Muscle layer of colon (tissue), 2 donors: ENCODE measurements around the gene RTKN.
"Not testable (repeated sequence)": the region's sequence is repeated elsewhere in the genome, so short reads cannot be mapped to it uniquely, and the experiment has no call there.

ENCODE experiments used
- H3K27ac ChIP-seq: one replicate; pipeline ENCODE4 v1.7.0; 2013; ENCODE audit warnings: low read depth, mild to moderate bottlenecking, low read length, moderate library complexity
- H3K27me3 ChIP-seq, 2 donors: one replicate each; pipeline ENCODE4 v1.7.0; 2013; ENCODE audit warnings: low read length in 2 of 2, mild to moderate bottlenecking in 2 of 2; ENCODE audit not compliant: insufficient read depth in 2 of 2, control insufficient read depth in 1 of 2
- H3K36me3 ChIP-seq: one replicate; pipeline ENCODE4 v1.7.0; 2013; ENCODE audit warnings: mild to moderate bottlenecking, low read length; ENCODE audit not compliant: insufficient read depth
- H3K4me1 ChIP-seq: one replicate; pipeline ENCODE4 v1.7.0; 2013; ENCODE audit warnings: mild to moderate bottlenecking, low read length; ENCODE audit not compliant: insufficient read depth
- H3K4me3 ChIP-seq, 2 donors: one replicate each; pipeline ENCODE4 v1.7.0; 2013; ENCODE audit warnings: low read length in 2 of 2, low read depth in 1 of 2, mild to moderate bottlenecking in 1 of 2, moderate library complexity in 1 of 2
- H3K9ac ChIP-seq: one replicate; pipeline ENCODE4 v1.7.0; 2013; ENCODE audit warnings: low read length
- H3K9me3 ChIP-seq: one replicate; pipeline ENCODE4 v1.7.0; 2013; ENCODE audit warnings: mild to moderate bottlenecking, low read length
- donor health status: abdominal sarcoma.
- donor health status: Adenocarcinoma of cecum.

The RTKN gene

GRCh38 chr2:74444498-74445318, 3.0 kb upstream of the RTKN start:
- Histone ChIP-seq H3K27me3 (peaks cover 0 to 18% of the 10 kb centered on the region in 2 donors), H3K9me3 (no peaks in the 10 kb centered on the region), H3K4me1 (peaks cover 1% of the 10 kb centered on the region), H3K9ac (no peak overlapping the region), H3K27ac (no peak overlapping the region), H3K4me3 (no peak overlapping the region), H3K36me3 (no peaks in the 10 kb centered on the region)

DNA sequence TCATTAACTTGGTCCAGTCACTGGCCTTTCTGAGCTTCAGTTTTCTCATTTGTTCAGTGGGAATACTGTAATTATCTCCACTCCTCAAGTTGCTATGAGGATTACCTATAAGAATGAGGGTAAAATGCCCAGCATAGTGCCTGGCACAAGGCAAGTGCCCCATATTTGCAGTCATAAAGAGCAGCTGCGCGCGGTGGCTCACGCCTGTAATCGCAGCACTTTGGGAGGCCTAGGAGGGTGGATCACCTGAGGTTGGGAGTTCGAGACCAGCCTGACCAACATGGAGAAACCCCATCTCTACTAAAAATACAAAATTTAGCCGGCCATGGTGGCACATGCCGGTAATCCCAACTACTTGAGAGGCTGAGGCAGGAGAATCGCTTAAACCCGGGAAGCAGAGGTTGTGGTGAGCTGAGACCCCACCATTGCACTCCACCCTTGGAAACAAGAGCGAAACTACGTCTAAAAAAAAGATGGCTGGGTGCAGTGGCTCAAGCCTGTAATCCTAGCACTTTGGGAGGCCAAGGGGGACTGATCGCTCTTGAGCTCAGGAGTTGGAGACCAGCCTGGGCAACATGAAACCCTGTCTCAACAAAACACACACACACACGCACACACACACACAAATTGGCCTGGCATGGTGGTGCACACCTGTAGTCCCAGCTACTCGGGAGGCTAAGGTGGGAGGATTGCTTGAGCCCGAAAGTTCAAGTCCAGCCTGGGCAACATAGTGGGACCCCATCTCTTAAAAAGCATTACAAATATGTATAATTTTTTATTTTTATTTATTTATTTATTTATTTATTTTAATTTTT, 953 bp upstream of the RTKN start:
- H3K27ac ChIP-seq, H3K9me3 ChIP-seq, H3K9ac ChIP-seq, H3K36me3 ChIP-seq, H3K4me3 ChIP-seq: not testable (repeated sequence)
- Histone ChIP-seq H3K27me3 (peaks cover 0 to 18% of the 10 kb centered on the region in 2 donors), H3K4me1 (peaks cover 12% of the 10 kb centered on the region)

DNA sequence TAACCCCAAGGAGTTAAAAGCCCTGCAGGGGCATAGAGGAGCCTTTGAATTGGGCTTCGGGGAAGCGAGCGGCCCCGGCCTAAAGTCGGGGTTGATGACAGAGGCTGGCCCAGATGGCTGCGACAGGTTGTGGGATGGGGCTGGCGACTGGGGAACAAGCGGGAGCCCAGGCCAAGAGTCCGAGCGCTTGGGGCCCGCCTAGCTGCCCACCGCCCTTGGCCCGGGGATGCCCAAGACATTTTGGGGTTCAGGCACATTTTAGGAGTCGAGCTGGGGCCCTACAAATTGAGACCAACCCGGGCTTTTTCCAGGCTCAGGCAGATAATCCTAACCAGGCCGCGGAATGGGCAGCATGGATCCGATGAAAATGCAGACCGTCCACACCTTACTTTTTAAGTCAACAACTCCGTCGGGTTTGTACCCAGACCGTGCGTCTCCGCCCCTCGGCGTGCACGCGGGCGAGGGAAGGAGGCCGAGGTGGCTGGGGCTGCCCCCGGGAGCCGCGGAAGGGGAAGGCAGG, 507 bp downstream of the RTKN start:
- Histone ChIP-seq H3K9me3 (no peaks in the 10 kb centered on the region), H3K4me3 (peak overlapping the region; percentile 48 to 88), H3K27me3 (peaks cover 0 to 18% of the 10 kb centered on the region in 2 donors), H3K36me3 (no peaks in the 10 kb centered on the region), H3K4me1 (peaks cover 12% of the 10 kb centered on the region), H3K27ac (peak overlapping the region; percentile 39), H3K9ac (peak overlapping the region; percentile 53)

DNA sequence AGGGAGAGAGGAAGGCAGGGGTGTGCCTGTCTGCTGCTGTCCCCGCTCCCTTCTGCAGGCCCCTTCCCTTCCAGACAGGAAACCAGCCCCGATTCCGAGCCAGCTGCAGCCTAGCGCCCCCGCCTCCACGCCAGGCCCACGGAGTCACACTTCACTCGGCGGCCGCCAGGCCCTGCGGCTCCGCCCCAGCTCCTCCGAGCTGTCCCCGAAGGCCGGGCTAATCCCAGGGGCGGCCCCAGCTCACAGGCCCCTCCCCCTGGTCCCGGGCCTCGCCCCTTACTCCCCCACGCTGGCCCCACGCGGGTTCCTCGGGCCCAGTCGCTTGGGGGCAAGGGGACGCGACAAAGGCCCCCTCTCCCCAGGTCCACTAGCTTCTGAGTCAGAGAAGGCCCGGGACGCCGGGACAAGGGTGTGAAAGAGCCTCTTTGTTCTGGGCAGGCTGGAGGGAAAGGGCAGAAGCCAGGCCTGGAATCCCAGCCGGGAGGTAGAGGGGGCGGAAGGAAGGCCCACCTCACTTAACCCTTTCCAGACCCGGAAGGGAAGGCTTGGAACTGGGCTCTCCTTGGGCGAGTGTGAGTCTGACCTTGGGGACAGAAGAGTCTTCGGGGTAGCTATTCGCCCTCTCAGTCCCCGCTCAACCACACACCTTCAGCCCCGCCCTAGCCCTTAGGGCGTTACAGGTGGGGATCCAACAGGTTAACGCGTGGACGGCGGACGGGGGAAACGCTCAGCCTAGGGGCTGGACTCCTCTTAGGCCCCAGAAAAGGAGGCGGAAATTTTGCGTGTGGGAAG, 1.2 kb downstream of the RTKN start:
- Histone ChIP-seq H3K36me3 (peaks cover 5% of the 10 kb centered on the region), H3K27ac (peak overlapping the region; percentile 60), H3K27me3 (peaks cover 0 to 18% of the 10 kb centered on the region in 2 donors), H3K9me3 (no peaks in the 10 kb centered on the region), H3K4me3 (peak overlapping the region; percentile 48 to 88), H3K4me1 (peaks cover 12% of the 10 kb centered on the region), H3K9ac (peak overlapping the region; percentile 71)

GRCh38 chr2:74439803-74440377, 1.8 kb downstream of the RTKN start:
- peak overlapping the region; percentile 40 to 88 for H3K4me3 ChIP-seq
- H3K9ac ChIP-seq: peak overlapping the region; percentile 71
- no peaks in the 10 kb centered on the region for H3K9me3 ChIP-seq
- H3K36me3 ChIP-seq: peaks cover 10% of the 10 kb centered on the region
- H3K27ac ChIP-seq: peak overlapping the region; percentile 60
- H3K4me1 ChIP-seq: peaks cover 12% of the 10 kb centered on the region
- H3K27me3 ChIP-seq: peaks cover 0 to 18% of the 10 kb centered on the region in 2 donors

- H3K4me1 ChIP-seq: peaks cover 12% of the 10 kb centered on the region
- peak overlapping the region; percentile 60 for H3K27ac ChIP-seq
- H3K27me3 ChIP-seq: peaks cover 0 to 18% of the 10 kb centered on the region in 2 donors
- peak overlapping the region; percentile 40 to 88 for H3K4me3 ChIP-seq
- peaks cover 10% of the 10 kb centered on the region for H3K36me3 ChIP-seq
- peak overlapping the region; percentile 71 for H3K9ac ChIP-seq
- no peaks in the 10 kb centered on the region for H3K9me3 ChIP-seq
Measured at GRCh38 chr2:74439373-74439772, 2.4 kb downstream of the RTKN start.

GRCh38 chr2:74438248-74438647, 3.5 kb downstream of the RTKN start:
- Histone ChIP-seq H3K9ac (no peak overlapping the region), H3K4me3 (peak overlapping the region in 1 of 2 donors; percentile 88), H3K36me3 (peaks cover 10% of the 10 kb centered on the region), H3K9me3 (no peaks in the 10 kb centered on the region), H3K4me1 (peaks cover 12% of the 10 kb centered on the region), H3K27me3 (peaks cover 0 to 18% of the 10 kb centered on the region in 2 donors), H3K27ac (no peak overlapping the region)

GRCh38 chr2:74436848-74437695, 4.7 kb downstream of the RTKN start:
- H3K9ac ChIP-seq: no peak overlapping the region

DNA sequence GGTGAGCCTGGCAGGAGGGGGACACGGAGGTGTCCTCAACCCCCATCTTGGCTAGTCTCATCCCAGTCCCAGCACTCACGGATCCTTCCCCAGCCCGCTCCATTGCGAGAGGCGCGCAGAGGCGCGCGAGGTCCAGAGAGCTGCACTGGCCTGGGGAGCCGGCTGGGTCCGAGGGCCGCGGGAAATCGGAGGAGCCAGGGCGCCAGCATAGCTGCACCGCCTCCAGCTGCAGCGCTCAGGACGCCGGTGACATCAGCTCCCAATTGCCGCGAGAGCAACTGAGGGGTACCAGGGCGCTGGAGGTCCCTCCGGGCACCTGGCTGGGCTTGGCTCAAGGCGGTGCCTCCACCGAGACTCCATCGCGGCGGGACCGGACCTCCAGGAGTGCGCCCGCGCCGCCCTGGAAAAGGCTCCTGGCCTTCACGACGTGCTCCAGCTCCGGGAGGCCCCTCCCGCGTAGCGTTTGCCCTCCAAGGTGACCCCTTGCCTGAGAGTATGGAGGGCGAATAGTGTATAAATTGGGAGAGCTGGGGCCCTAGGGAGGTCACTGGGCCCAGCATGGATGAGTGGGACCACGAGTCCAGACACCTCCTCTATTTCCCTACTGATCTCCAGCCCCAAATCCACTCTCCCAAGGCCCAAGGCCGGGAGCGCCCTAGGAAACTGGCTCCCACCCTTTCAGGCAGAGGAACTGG, 5.5 kb downstream of the RTKN start:
- peaks cover 24% of the 10 kb centered on the region for H3K36me3 ChIP-seq
- no peak overlapping the region for H3K4me3 ChIP-seq
- no peak overlapping the region for H3K9ac ChIP-seq
- H3K27me3 ChIP-seq: peaks cover 0 to 6% of the 10 kb centered on the region in 2 donors
- H3K27ac ChIP-seq: no peak overlapping the region
- H3K4me1 ChIP-seq: peaks cover 12% of the 10 kb centered on the region
- no peaks in the 10 kb centered on the region for H3K9me3 ChIP-seq

More at GRCh38 chr2:74436848-74437695, 4.7 kb downstream of the RTKN start:
- Histone ChIP-seq H3K4me1 (peaks cover 12% of the 10 kb centered on the region), H3K27ac (no peak overlapping the region), H3K4me3 (no peak overlapping the region), H3K27me3 (peaks cover 0 to 14% of the 10 kb centered on the region in 2 donors), H3K9me3 (no peaks in the 10 kb centered on the region), H3K36me3 (peaks cover 17% of the 10 kb centered on the region)
